ENCODE measurements around the gene ABCC11. TPM values are rescaled to one million over a fixed set of nuclear protein-coding genes. Genes with fewer than 3 reads are reported as not detected.
A peak's percentile ranks its signal among the peaks of the same experiment; 100 is the strongest.
"Not testable (repeated sequence)": the region's sequence is repeated elsewhere in the genome, so short reads cannot be mapped to it uniquely, and the experiment has no call there.

ABCC11 gene
- total RNA-seq, 1 donor from 2014 or later, result not detected

DNA sequence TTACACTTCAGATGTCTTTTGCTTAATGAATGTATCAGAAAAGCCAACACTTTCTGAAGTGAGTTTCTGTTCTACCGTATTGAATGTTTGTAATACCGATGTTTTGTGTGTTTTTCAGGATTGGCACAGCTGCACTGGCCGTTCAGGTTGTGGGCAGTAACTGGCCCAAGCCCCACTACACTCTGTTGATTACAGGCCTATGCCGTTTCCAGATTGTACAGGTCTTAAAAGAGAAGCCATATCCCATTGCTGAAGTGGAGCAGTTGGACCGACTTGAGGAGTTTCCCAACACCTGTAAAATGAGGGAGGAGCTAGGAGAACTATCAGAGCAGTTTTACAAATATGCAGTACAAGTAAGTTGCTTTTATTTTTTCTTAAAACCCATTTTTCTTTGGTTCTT, 4.7 kb upstream of the ABCC11 start:
- H3K4me1 ChIP-seq, result peaks cover 24% of the 10 kb centered on the region
- TF ChIP-seq CTCF (IDR thresholded peaks at IDR 0.05), result no peak
- no peak for TF ChIP-seq POLR2A (IDR thresholded peaks at IDR 0.05)
- TF ChIP-seq POLR2AphosphoS5 (IDR thresholded peaks at IDR 0.05; ENCODE audit: insufficient read depth in 1 of 2, low read depth in 1 of 2), result no peak
- peaks cover 0 to 21% of the 10 kb centered on the region in 2 donors for H3K36me3 ChIP-seq
- intact Hi-C loops (cut with DNase I), result no loop called here
- no peaks in the 10 kb centered on the region for H3K9me3 ChIP-seq
- DNase-seq (ENCODE audit: extremely low spot score in 2 of 2), result no peak
- H3K27me3 ChIP-seq, result no peaks in the 10 kb centered on the region
- H3K27ac ChIP-seq, result no peak overlapping the region
- H3K4me3 ChIP-seq, result no peak overlapping the region

GRCh38 chr16:48250520-48251278, 3.4 kb upstream of the ABCC11 start:
- H3K4me3 ChIP-seq, result no peak overlapping the region
- H3K4me1 ChIP-seq, result peaks cover 37% of the 10 kb centered on the region
- H3K27me3 ChIP-seq, result no peaks in the 10 kb centered on the region
- no peak for DNase-seq (ENCODE audit: extremely low spot score in 2 of 2)
- no peak overlapping the region for H3K27ac ChIP-seq
- intact Hi-C loops (cut with DNase I), result no loop called here
- peaks cover 0 to 21% of the 10 kb centered on the region in 2 donors for H3K36me3 ChIP-seq
- no peak for TF ChIP-seq POLR2A (IDR thresholded peaks at IDR 0.05)
- no peaks in the 10 kb centered on the region for H3K9me3 ChIP-seq

DNA sequence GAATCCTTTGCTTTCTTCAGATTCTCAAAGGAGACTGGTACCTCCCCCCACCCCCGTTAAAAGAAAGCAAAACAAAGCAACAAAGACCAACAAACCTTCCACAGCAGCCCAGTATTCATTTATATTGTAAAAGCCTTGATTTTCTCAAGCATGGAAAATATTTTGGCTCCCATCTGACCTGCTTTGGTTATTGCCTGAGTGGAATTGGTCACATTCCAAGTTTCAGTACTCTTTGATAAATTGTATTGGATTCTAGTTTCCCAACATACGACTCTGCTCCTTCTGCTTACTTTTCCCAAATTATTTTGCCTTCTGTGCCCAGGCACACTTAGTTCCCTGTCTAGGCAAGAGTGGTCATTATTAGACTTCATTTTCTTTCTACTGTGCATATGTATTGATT, 1.3 kb downstream of the ABCC11 start:
- intact Hi-C loops (cut with DNase I), result loop anchor here (10.0 kb wide), 1 partner anchor 369 kb away; the partner anchor contains the start of gene N4BP1
- H3K27me3 ChIP-seq, result no peaks in the 10 kb centered on the region
- H3K27ac ChIP-seq, result peak overlapping the region; percentile 64
- TF ChIP-seq CTCF (IDR thresholded peaks at IDR 0.05) (no peak), POLR2A (IDR thresholded peaks at IDR 0.05) (no peak), POLR2AphosphoS5 (IDR thresholded peaks at IDR 0.05; ENCODE audit: insufficient read depth in 1 of 2, low read depth in 1 of 2) (no peak)
- H3K4me1 ChIP-seq, result peaks cover 46% of the 10 kb centered on the region
- H3K4me3 ChIP-seq, result no peak overlapping the region
- H3K36me3 ChIP-seq, result no peaks in the 10 kb centered on the region
- H3K9me3 ChIP-seq, result no peaks in the 10 kb centered on the region
- no peak for DNase-seq (ENCODE audit: extremely low spot score in 2 of 2)

- H3K9me3 ChIP-seq, result no peaks in the 10 kb centered on the region
- H3K36me3 ChIP-seq, result no peaks in the 10 kb centered on the region
- peak overlapping the region; percentile 64 for H3K27ac ChIP-seq
- intact Hi-C loops (cut with DNase I), result loop anchor here (10.0 kb wide), 1 partner anchor 370 kb away; the partner anchor contains the start of gene N4BP1
- H3K27me3 ChIP-seq, result no peaks in the 10 kb centered on the region
- TF ChIP-seq CTCF (IDR thresholded peaks at IDR 0.05), result no peak
- TF ChIP-seq POLR2AphosphoS5 (IDR thresholded peaks at IDR 0.05; ENCODE audit: insufficient read depth in 1 of 2, low read depth in 1 of 2), result no peak
- TF ChIP-seq POLR2A (IDR thresholded peaks at IDR 0.05), result no peak
- peaks cover 35% of the 10 kb centered on the region for H3K4me1 ChIP-seq
- peak overlapping the region; percentile 71 to 73 for H3K4me3 ChIP-seq
- DNase-seq (ENCODE audit: extremely low spot score in 2 of 2), result no peak
Observed at GRCh38 chr16:48244863-48245195, 2.5 kb downstream of the ABCC11 start.

DNA sequence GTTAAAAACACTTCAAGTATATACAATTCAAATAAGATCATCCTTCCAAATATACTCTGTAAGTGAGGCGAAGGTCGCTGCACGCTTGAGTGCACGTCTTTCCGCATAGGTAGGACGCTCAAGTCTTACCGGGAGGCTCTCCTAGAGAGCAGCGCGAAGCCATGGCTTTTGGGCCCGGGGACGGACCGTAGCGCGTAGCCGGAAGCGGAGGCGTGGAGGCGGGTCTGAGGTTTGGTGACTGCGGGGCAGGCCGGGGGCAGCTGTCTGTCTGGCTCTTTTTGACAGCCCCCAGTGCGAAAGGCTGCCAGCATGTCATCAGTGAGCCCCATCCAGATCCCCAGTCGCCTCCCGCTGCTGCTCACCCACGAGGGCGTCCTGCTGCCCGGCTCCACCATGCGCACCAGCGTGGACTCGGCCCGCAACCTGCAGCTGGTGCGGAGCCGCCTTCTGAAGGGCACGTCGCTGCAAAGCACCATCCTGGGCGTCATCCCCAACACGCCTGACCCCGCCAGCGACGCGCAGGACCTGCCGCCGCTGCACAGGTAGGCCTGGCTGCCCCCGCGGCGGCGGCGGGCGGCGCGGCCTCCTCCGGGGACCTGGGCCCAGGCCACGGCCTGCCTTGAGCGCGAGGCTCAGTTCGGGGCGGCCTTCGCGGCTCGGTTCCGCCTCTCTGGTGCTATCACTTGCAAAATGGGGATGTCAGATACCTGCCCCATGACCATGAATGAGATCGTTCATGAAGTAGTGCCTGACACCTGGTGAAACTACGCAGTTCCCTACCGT, 3.1 kb downstream of the ABCC11 start, which contains the start of gene LONP2:
TSS of gene LONP2 (plus strand) at position 221 of the 783 bp plus-strand sequence. CDS start at position 310, 89 bp downstream.
- peak within 1 kb of the TSS; percentile 71 to 73 for H3K4me3 ChIP-seq
- no peaks in the 10 kb centered on the region for H3K27me3 ChIP-seq
- no peak for DNase-seq (ENCODE audit: extremely low spot score in 2 of 2)
- intact Hi-C loops (cut with DNase I), result loop anchor here (10.0 kb wide), 1 partner anchor 371 kb away; the partner anchor contains the start of gene N4BP1
- peaks cover 35% of the 10 kb centered on the region for H3K4me1 ChIP-seq
- no peaks in the 10 kb centered on the region for H3K36me3 ChIP-seq
- peak within 1 kb of the TSS; percentile 64 for H3K27ac ChIP-seq
- TF ChIP-seq CTCF (IDR thresholded peaks at IDR 0.05), result no peak
- TF ChIP-seq POLR2AphosphoS5 (IDR thresholded peaks at IDR 0.05; ENCODE audit: insufficient read depth in 1 of 2, low read depth in 1 of 2), result peak; percentile 87 to 88
- TF ChIP-seq POLR2A (IDR thresholded peaks at IDR 0.05), result no peak
- H3K9me3 ChIP-seq, result no peaks in the 10 kb centered on the region

DNA sequence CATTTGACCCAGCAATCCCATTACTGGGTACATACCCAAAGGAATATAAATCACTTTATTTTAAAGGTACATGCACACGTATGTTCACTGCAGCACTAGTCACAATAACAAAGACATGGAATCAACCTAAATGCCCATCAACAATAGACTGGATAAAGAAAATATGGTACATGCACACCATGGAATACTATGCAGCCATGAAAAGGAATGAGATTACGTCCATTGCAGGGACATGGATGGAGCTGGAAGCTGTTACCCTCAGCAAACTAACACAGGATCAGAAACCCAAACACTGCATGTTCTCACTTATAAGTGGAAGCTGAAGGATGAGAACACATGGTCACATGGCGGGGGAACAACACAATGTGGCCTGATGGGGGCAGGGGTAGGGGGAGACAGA, 7.2 kb downstream of the ABCC11 start:
- not testable (repeated sequence) for H3K4me3 ChIP-seq; DNase-seq (ENCODE audit: extremely low spot score in 2 of 2); H3K27ac ChIP-seq; H3K27me3 ChIP-seq; H3K4me1 ChIP-seq; H3K9me3 ChIP-seq; H3K36me3 ChIP-seq
- intact Hi-C loops (cut with DNase I), result loop anchor here (10.0 kb wide), 1 partner anchor 375 kb away; the partner anchor contains the start of gene N4BP1

All from vagina (tissue), 2 donors.